ENCODE data around the gene MYO15B. TPM values are rescaled to one million over a fixed set of nuclear protein-coding genes. Genes with fewer than 3 reads are reported as not detected.

The MYO15B gene
- total and polyA plus RNA-seq, 2 of the 13 experiments (the other 11 are each of a cell fraction or from before 2014, with no cell fraction given), result 2.8 to 8.1 TPM

DNA sequence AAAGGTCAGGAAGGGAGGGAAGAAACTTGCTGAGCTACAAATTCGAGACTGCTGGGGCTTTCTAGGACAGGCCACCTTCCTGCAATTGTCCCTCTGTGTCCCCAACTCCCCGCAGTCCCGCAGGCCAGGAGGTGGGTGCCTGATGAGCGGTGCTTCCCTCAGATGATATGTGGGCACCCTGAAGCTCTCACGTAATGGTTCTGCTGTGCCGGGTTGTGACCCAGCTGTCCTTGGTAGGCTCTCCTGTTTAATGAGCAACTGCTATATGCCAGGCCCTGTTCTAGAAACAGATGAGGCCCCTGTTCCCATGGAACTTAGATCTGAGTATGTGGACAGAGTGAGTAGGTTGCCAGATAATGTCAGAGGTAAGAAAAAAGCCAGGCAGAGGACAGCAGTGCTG, 22.0 kb upstream of the MYO15B start:
- Histone ChIP-seq H3K4me2 (ENCODE audit: low read depth, low read length) (no peak overlapping the region), H3K4me1 (ENCODE audit: insufficient read depth, low read length) (peaks cover 19% of the 10 kb centered on the region), H4K20me1 (ENCODE audit: insufficient read depth, low read length) (no peaks in the 10 kb centered on the region), H3K9me3 (ENCODE audit: low read length) (no peaks in the 10 kb centered on the region), H3K79me2 (ENCODE audit: insufficient read depth, low read length) (no peaks in the 10 kb centered on the region), H3K36me3 (replicated peaks in 1 of 2; ENCODE audit: control insufficient read depth in 1 of 2, insufficient read depth in 2 of 2, low read length in 2 of 2) (peaks cover 36 to 50% of the 10 kb centered on the region in 2 experiments), H2AFZ (ENCODE audit: low read length) (no peak overlapping the region), H3K27me3 (ENCODE audit: control insufficient read depth in 1 of 2, insufficient read depth in 2 of 2, low read length in 2 of 2) (no peaks in the 10 kb centered on the region), H3K27ac (ENCODE audit: extremely low read length, insufficient read depth, low read length) (no peak overlapping the region), H3K9ac (ENCODE audit: insufficient read depth, low read depth, low read length) (no peak overlapping the region), H3K4me3 (replicated peaks in 1 of 3; ENCODE audit: insufficient read depth in 1 of 3, low read depth in 2 of 3, low read length in 3 of 3) (no peak overlapping the region)
- ATAC-seq (no peak), FAIRE-seq (no peak), DNase-seq (ENCODE audit: low spot score) (no peak)
- intact Hi-C loops (cut with micrococcal nuclease; ENCODE audit: unreplicated experiment), result no loop called here
- ChIA-PET POLR2A (no interaction called here), CTCF (ENCODE audit: low intra/inter-chr PET ratio, low total read pairs) (no interaction called here)
- no TSS peak for BruUV-seq (replicated peaks)
- in situ Hi-C loops (cut with HindIII; ENCODE audit: extremely low pct_ligation_motif_present, low pct_unique_long_range_greater_than_20kb), result no loop called here
- 93% methylated on average over 6 of the region's 6 CpGs for WGBS (ENCODE audit: low lambda C conversion rate)
- TF ChIP-seq, protein P1, sequence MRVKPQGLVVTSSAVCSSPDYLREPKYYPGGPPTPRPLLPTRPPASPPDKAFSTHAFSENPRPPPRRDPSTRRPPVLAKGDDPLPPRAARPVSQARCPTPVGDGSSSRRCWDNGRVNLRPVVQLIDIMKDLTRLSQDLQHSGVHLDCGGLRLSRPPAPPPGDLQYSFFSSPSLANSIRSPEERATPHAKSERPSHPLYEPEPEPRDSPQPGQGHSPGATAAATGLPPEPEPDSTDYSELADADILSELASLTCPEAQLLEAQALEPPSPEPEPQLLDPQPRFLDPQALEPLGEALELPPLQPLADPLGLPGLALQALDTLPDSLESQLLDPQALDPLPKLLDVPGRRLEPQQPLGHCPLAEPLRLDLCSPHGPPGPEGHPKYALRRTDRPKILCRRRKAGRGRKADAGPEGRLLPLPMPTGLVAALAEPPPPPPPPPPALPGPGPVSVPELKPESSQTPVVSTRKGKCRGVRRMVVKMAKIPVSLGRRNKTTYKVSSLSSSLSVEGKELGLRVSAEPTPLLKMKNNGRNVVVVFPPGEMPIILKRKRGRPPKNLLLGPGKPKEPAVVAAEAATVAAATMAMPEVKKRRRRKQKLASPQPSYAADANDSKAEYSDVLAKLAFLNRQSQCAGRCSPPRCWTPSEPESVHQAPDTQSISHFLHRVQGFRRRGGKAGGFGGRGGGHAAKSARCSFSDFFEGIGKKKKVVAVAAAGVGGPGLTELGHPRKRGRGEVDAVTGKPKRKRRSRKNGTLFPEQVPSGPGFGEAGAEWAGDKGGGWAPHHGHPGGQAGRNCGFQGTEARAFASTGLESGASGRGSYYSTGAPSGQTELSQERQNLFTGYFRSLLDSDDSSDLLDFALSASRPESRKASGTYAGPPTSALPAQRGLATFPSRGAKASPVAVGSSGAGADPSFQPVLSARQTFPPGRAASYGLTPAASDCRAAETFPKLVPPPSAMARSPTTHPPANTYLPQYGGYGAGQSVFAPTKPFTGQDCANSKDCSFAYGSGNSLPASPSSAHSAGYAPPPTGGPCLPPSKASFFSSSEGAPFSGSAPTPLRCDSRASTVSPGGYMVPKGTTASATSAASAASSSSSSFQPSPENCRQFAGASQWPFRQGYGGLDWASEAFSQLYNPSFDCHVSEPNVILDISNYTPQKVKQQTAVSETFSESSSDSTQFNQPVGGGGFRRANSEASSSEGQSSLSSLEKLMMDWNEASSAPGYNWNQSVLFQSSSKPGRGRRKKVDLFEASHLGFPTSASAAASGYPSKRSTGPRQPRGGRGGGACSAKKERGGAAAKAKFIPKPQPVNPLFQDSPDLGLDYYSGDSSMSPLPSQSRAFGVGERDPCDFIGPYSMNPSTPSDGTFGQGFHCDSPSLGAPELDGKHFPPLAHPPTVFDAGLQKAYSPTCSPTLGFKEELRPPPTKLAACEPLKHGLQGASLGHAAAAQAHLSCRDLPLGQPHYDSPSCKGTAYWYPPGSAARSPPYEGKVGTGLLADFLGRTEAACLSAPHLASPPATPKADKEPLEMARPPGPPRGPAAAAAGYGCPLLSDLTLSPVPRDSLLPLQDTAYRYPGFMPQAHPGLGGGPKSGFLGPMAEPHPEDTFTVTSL (CRISPR knock-in tag; IDR thresholded peaks at IDR 0.05; ENCODE audit: borderline replicate concordance), result no peak
- no peak for TF ChIP-seq ZFAT (CRISPR knock-in tag; conservative IDR thresholded peaks at IDR 0.05)
- no peak for TF ChIP-seq RARG (CRISPR knock-in tag; IDR thresholded peaks at IDR 0.05; ENCODE audit: low read depth)
- TF ChIP-seq ZNF432 (CRISPR knock-in tag; IDR thresholded peaks at IDR 0.05; ENCODE audit: borderline replicate concordance), result no peak
- TF ChIP-seq NCOA2 (CRISPR knock-in tag; IDR thresholded peaks at IDR 0.05), result no peak
- TF ChIP-seq ZNF687 (CRISPR knock-in tag; IDR thresholded peaks at IDR 0.05), result 0 out of 2 replicates have a peak, but pooled peaks have one; percentile 9
- TF ChIP-seq ZNF780A (CRISPR knock-in tag; IDR thresholded peaks at IDR 0.05), result no peak
- TF ChIP-seq, protein P2, sequence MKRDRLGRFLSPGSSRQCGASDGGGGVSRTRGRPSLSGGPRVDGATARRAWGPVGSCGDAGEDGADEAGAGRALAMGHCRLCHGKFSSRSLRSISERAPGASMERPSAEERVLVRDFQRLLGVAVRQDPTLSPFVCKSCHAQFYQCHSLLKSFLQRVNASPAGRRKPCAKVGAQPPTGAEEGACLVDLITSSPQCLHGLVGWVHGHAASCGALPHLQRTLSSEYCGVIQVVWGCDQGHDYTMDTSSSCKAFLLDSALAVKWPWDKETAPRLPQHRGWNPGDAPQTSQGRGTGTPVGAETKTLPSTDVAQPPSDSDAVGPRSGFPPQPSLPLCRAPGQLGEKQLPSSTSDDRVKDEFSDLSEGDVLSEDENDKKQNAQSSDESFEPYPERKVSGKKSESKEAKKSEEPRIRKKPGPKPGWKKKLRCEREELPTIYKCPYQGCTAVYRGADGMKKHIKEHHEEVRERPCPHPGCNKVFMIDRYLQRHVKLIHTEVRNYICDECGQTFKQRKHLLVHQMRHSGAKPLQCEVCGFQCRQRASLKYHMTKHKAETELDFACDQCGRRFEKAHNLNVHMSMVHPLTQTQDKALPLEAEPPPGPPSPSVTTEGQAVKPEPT (CRISPR knock-in tag; IDR thresholded peaks at IDR 0.05; ENCODE audit: low read depth), result no peak

Measured in HepG2 (cell line).